IMR-90 (cell line): ENCODE results near the gene BLVRB. TPM values are rescaled to one million over a fixed set of nuclear protein-coding genes. Genes with fewer than 3 reads are reported as not detected.

Experiments used
- ATAC-seq: fragments of 200-7000 bp; cut with Tn5 transposase; 2 replicates; pipeline ENCODE4 v1.9.1; 2020; ENCODE audit warnings: low read depth, mild to moderate bottlenecking, moderate library complexity
- BruUV-seq: library from RNA; stranded (reverse); fragments of 400-500 nt; replicated peaks from 2 replicates; lab custom pipeline; 2021; lab: Mats Ljungman, UMichigan
- CTCF ChIA-PET: fragments of 300-600 bp; formaldehyde crosslinking; extraction: SDS; loops from one replicate; lab custom pipeline; 2021; ENCODE audit warnings: antibody characterized with exemption; lab: Yijun Ruan, JAX
- POLR2A ChIA-PET: fragments of 300-600 bp; sonication (Branson Sonifier 250); formaldehyde crosslinking; loops from one replicate; lab custom pipeline; 2022; ENCODE audit warnings: antibody characterized with exemption; ENCODE audit not compliant: unreplicated experiment; lab: Charles Lee
- DNase-seq: peaks from one replicate; pipeline ENCODE4 v3.0.0; 2013
- H2AFZ ChIP-seq: replicated peaks from 2 replicates; pipeline ENCODE3; 2013; ENCODE audit warnings: low read length, mild to moderate bottlenecking; ENCODE audit not compliant: poor library complexity
- H2AK5ac ChIP-seq: 2 replicates; pipeline ENCODE4 v1.6.1; 2013; ENCODE audit warnings: low read depth, low read length, inconsistent platforms
- H2AK9ac ChIP-seq: replicated peaks from 2 replicates; pipeline ENCODE3; 2013; ENCODE audit warnings: mild to moderate bottlenecking, low read depth, low read length, moderate library complexity; ENCODE audit not compliant: poor library complexity
- H2BK120ac ChIP-seq: 2 replicates; pipeline ENCODE4 v1.6.1; 2013; ENCODE audit warnings: low read depth, low read length, inconsistent platforms
- H2BK15ac ChIP-seq: 3 replicates; pipeline ENCODE4 v1.6.1; 2013; ENCODE audit warnings: low read depth, low read length, inconsistent platforms
- H2BK20ac ChIP-seq: 2 replicates; pipeline ENCODE4 v1.6.1; 2013; ENCODE audit warnings: low read depth, mild to moderate bottlenecking, inconsistent platforms, low read length, moderate library complexity
- H2BK5ac ChIP-seq: 2 replicates; pipeline ENCODE4 v1.6.1; 2013; ENCODE audit warnings: mild to moderate bottlenecking, low read depth, low read length, inconsistent platforms; ENCODE audit not compliant: poor library complexity, severe bottlenecking
- H3K14ac ChIP-seq: replicated peaks from 2 replicates; pipeline ENCODE4 v1.6.1; 2013; ENCODE audit warnings: low read depth, low read length, inconsistent platforms
- H3K18ac ChIP-seq: 2 replicates; pipeline ENCODE4 v1.6.1; 2013; ENCODE audit warnings: low read depth, low read length, control low read depth
- H3K23ac ChIP-seq: 2 replicates; pipeline ENCODE4 v1.6.1; 2013; ENCODE audit warnings: low read depth, low read length, inconsistent platforms
- H3K27ac ChIP-seq: 2 replicates; pipeline ENCODE4 v1.5.1; 2013; ENCODE audit warnings: mild to moderate bottlenecking, control low read depth, low read length; ENCODE audit not compliant: insufficient read depth
- H3K27me3 ChIP-seq: 2 replicates; pipeline ENCODE4 v1.6.1; 2013; ENCODE audit warnings: low read length; ENCODE audit not compliant: control insufficient read depth, insufficient read depth
- H3K36me3 ChIP-seq: 2 replicates; pipeline ENCODE4 v1.6.1; 2013; ENCODE audit warnings: low read length, mixed read lengths; ENCODE audit not compliant: control insufficient read depth, insufficient read depth
- H3K4ac ChIP-seq: 2 replicates; pipeline ENCODE4 v1.6.1; 2013; ENCODE audit warnings: low read depth, low read length, inconsistent platforms
- H3K4me1 ChIP-seq: 2 replicates; pipeline ENCODE4 v1.6.1; 2013; ENCODE audit warnings: low read length, mixed read lengths; ENCODE audit not compliant: control insufficient read depth, insufficient read depth
- H3K4me2 ChIP-seq: 2 replicates; pipeline ENCODE4 v1.6.1; 2013; ENCODE audit warnings: low read depth, mild to moderate bottlenecking, control low read depth, low read length, moderate library complexity
- H3K4me3 ChIP-seq: 2 replicates; pipeline ENCODE4 v1.5.1; 2013; ENCODE audit warnings: low read depth, mild to moderate bottlenecking, control low read depth, low read length, moderate library complexity; ENCODE audit not compliant: insufficient read depth
- H3K56ac ChIP-seq: 2 replicates; pipeline ENCODE4 v1.6.1; 2013; ENCODE audit warnings: low read length, inconsistent platforms; ENCODE audit not compliant: insufficient read depth; ENCODE audit errors: extremely low read depth
- H3K79me1 ChIP-seq, 2 experiments: 2 replicates each; pipeline ENCODE4 v1.6.1; 2013; ENCODE audit warnings: low read length in 2 of 2, inconsistent platforms in 1 of 2, low read depth in 1 of 2
- H3K9ac ChIP-seq: 2 replicates; pipeline ENCODE4 v1.6.1; 2013; ENCODE audit warnings: low read depth, low read length, control low read depth
- H3K9me1 ChIP-seq: 2 replicates; pipeline ENCODE4 v1.6.1; 2013; ENCODE audit warnings: low read length, inconsistent platforms; ENCODE audit not compliant: insufficient read depth
- H3K9me3 ChIP-seq: 2 replicates; pipeline ENCODE4 v1.6.1; 2013; ENCODE audit warnings: low read length; ENCODE audit not compliant: control insufficient read depth, insufficient read depth
- H4K20me1 ChIP-seq: 2 replicates; pipeline ENCODE4 v1.6.1; 2013; ENCODE audit warnings: low read length, inconsistent platforms; ENCODE audit not compliant: insufficient read depth
- H4K5ac ChIP-seq: 2 replicates; pipeline ENCODE4 v1.6.1; 2013; ENCODE audit warnings: mild to moderate bottlenecking, low read depth, low read length, control low read depth
- H4K8ac ChIP-seq, 2 experiments: 2 replicates each; pipeline ENCODE4 v1.6.1; 2013; ENCODE audit warnings: low read depth in 2 of 2, low read length in 2 of 2, control low read depth in 1 of 2, inconsistent platforms in 1 of 2
- H4K91ac ChIP-seq: 2 replicates; pipeline ENCODE4 v1.6.1; 2013; ENCODE audit warnings: low read depth, low read length, inconsistent platforms; ENCODE audit not compliant: insufficient read depth
- MXI1 ChIP-seq: IDR thresholded peaks from 2 replicates; pipeline ENCODE4 v1.6.1; 2012; ENCODE audit warnings: low read depth, mild to moderate bottlenecking, low read length, moderate library complexity, borderline replicate concordance
- USF2 ChIP-seq: fragments of 150-350 bp; IDR thresholded peaks from 2 replicates; pipeline ENCODE4 v1.6.1; 2017; ENCODE audit warnings: mild to moderate bottlenecking, antibody characterized with exemption, low read length, low read depth
- WGBS, 2 experiments: methylation state at CpG; one replicate each; pipeline versions ENCODE4 v1.1.5 to v1.1.7; 2013; ENCODE audit warnings: missing lambda C conversion rate in 2 of 2; ENCODE audit not compliant: insufficient read length in 1 of 2; ENCODE audit errors: extremely low coverage in 2 of 2; 5-methylcytosine and 5-hydroxymethylcytosine counted together
- dilution Hi-C: fragments of 300-500 bp; cut with HindIII; formaldehyde crosslinking; loops from one replicate; pipeline ENCODE4 v1.14.3; 2018; ENCODE audit warnings: low sequenced_read_pairs; ENCODE audit not compliant: unreplicated experiment
- in situ Hi-C: fragments of 300-500 bp; cut with MboI; formaldehyde crosslinking; loops from 3 replicates; pipeline ENCODE4 v1.14.3; 2019; ENCODE audit warnings: low sequenced_read_pairs, inconsistent platforms, mixed read lengths
- intact Hi-C: fragments of 100-400 bp; cut with micrococcal nuclease; formaldehyde crosslinking; loops from 2 replicates; pipeline ENCODE4 v1.10.0; 2022
- polyA plus RNA-seq, 3 experiments: library from polyadenylated mRNA; depleted of rRNA; stranded (reverse); fragments of >200 nt; gene quantifications; 2 replicates each; pipeline ENCODE4 v1.2.3, GENCODE V29; 2012; ENCODE audit warnings: low replicate concordance in 1 of 3
- total RNA-seq: library from RNA; depleted of rRNA; stranded (reverse); fragments of >200 nt; gene quantifications from 2 replicates; pipeline ENCODE4 v1.2.3, GENCODE V29; 2012

The BLVRB gene
- total and polyA plus RNA-seq, 2 of the 4 experiments (the other 2 are of a cell fraction) = 65.2 to 102 TPM

GRCh38 chr19:40512473-40513344, 47.2 kb upstream of the BLVRB start:
- Histone ChIP-seq H4K91ac (no peak overlapping the region), H2BK15ac (no peak overlapping the region), H4K5ac (no peak overlapping the region), H2BK120ac (no peak overlapping the region), H3K4ac (no peak overlapping the region), H3K27me3 (peaks cover 49% of the 10 kb centered on the region), H3K79me1 (no peaks in the 10 kb centered on the region), H3K14ac (no peak overlapping the region), H4K20me1 (no peaks in the 10 kb centered on the region), H3K9ac (no peak overlapping the region), H3K56ac (no peak overlapping the region), H2BK20ac (no peak overlapping the region), H3K4me2 (0 out of 2 replicates have a peak overlapping the region, but pooled peaks have one; percentile 1), H2AFZ (peak overlapping the region; percentile 79), H2BK5ac (no peak overlapping the region), H3K9me3 (no peaks in the 10 kb centered on the region), H3K4me3 (no peak overlapping the region), H3K18ac (no peak overlapping the region), H4K8ac (no peak overlapping the region), H3K23ac (no peak overlapping the region), H3K9me1 (no peaks in the 10 kb centered on the region; the same call in 1 of the 2 replicates), H2AK9ac (no peak overlapping the region), H3K4me1 (no peaks in the 10 kb centered on the region), H3K36me3 (no peaks in the 10 kb centered on the region), H3K27ac (no peak overlapping the region), H2AK5ac (no peak overlapping the region)
- intact Hi-C loops = no loop called here
- ChIA-PET POLR2A (no interaction called here), CTCF (interaction anchor here (1.0 kb wide), 1 partner anchor 37 kb away, joined by 8 read pairs; no protein-coding TSS in a partner anchor)
- DNase-seq (peak; percentile 11), ATAC-seq (peak; percentile 83)
- WGBS, 2 experiments = 5% methylated on average over 73 of the region's 105 CpGs; no CpG with 5 or more reads in 1 of the 2 experiments
- dilution Hi-C loops = no loop called here
- TF ChIP-seq USF2 = 0 out of 2 replicates have a peak, but pooled peaks have one; percentile 28
- TF ChIP-seq MXI1 = no peak
- BruUV-seq = no TSS peak
- in situ Hi-C loops = loop anchor here (25.0 kb wide), 2 partner anchors 200 to 375 kb away; no protein-coding TSS in a partner anchor
